ENCODE data around the gene TLE4.
"Not testable (repeated sequence)": the region's sequence is repeated elsewhere in the genome, so short reads cannot be mapped to it uniquely, and the experiment has no call there.

TLE4 gene

GRCh38 chr9:79736051-79736450, 164.3 kb downstream of the TLE4 start:
- no peak for DNase-seq (ENCODE audit: low spot score)

- DNase-seq (ENCODE audit: low spot score): no peak
Observed at GRCh38 chr9:79741381-79741780, 169.6 kb downstream of the TLE4 start.

GRCh38 chr9:79742110-79742721, 170.5 kb downstream of the TLE4 start:
- DNase-seq (ENCODE audit: low spot score): peak; percentile 53

GRCh38 chr9:79744521-79744920, 172.8 kb downstream of the TLE4 start:
- DNase-seq (ENCODE audit: low spot score): no peak

GRCh38 chr9:79745752-79746336, 174.1 kb downstream of the TLE4 start:
- DNase-seq (ENCODE audit: low spot score): no peak

GRCh38 chr9:79751895-79752466, 180.2 kb downstream of the TLE4 start:
- DNase-seq (ENCODE audit: low spot score): not testable (repeated sequence)

- no peak for DNase-seq (ENCODE audit: low spot score)
Observed at GRCh38 chr9:79756414-79756813, 184.6 kb downstream of the TLE4 start.

GRCh38 chr9:79757074-79757473, 185.3 kb downstream of the TLE4 start:
- no peak for DNase-seq (ENCODE audit: low spot score)

GRCh38 chr9:79757881-79758669, 186.3 kb downstream of the TLE4 start:
- no peak for DNase-seq (ENCODE audit: low spot score)

- no peak for DNase-seq (ENCODE audit: low spot score)
Observed at GRCh38 chr9:79759460-79759859, 187.7 kb downstream of the TLE4 start.

GRCh38 chr9:79762070-79762469, 190.3 kb downstream of the TLE4 start:
- DNase-seq (ENCODE audit: low spot score): no peak

GRCh38 chr9:79763671-79764285, 192.0 kb downstream of the TLE4 start:
- DNase-seq (ENCODE audit: low spot score): no peak

GRCh38 chr9:79764374-79764773, 192.6 kb downstream of the TLE4 start:
- DNase-seq (ENCODE audit: low spot score): peak; percentile 17

- no peak for DNase-seq (ENCODE audit: low spot score)
Observed at GRCh38 chr9:79765466-79765865, 193.7 kb downstream of the TLE4 start.

GRCh38 chr9:79766091-79766490, 194.3 kb downstream of the TLE4 start:
- DNase-seq (ENCODE audit: low spot score): no peak

GRCh38 chr9:79768194-79768593, 196.4 kb downstream of the TLE4 start:
- DNase-seq (ENCODE audit: low spot score): no peak

GRCh38 chr9:79769476-79770275, 197.9 kb downstream of the TLE4 start:
- no peak for DNase-seq (ENCODE audit: low spot score)

GRCh38 chr9:79774356-79774755, 202.6 kb downstream of the TLE4 start:
- DNase-seq (ENCODE audit: low spot score): no peak

All from pons (tissue), 1 donor.